Stimulated activated CD8-positive, alpha-beta memory T cell treated with anti-CD3 and anti-CD28 coated beads, Interleukin-4, amount 100 ng/mL, for 48 hours (primary cell): ENCODE data around the gene BTC.
"Not testable (repeated sequence)": the region's sequence is repeated elsewhere in the genome, so short reads cannot be mapped to it uniquely, and the experiment has no call there.

Experiments used
- DNase-seq: peaks from one replicate; pipeline ENCODE4 v3.0.0-alpha.2; 2020

BTC gene

DNA sequence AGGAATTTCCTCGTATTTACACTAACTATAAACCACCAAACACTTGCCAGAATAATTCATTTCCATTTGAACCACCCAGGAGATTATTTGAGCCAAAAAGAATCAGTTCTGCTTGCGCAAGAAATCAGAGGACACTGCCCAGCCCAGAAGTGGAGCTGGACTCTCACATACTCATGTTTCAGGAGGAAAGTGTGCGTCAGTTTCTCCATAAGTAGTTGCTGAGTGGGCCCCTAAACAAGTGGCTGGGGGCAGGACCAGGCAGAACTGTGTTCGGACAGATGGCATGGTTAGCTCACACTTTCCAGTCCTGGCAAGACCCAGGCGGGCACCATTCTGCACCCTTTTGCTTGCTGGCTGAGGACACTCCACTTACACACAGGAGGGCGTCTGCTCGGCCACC lies 38.8 kb downstream of the BTC start:
- DNase-seq: no peak

- DNase-seq: no peak
These were observed 40.1 kb downstream of the BTC start for GRCh38 chr4:74754218-74754617.

DNA sequence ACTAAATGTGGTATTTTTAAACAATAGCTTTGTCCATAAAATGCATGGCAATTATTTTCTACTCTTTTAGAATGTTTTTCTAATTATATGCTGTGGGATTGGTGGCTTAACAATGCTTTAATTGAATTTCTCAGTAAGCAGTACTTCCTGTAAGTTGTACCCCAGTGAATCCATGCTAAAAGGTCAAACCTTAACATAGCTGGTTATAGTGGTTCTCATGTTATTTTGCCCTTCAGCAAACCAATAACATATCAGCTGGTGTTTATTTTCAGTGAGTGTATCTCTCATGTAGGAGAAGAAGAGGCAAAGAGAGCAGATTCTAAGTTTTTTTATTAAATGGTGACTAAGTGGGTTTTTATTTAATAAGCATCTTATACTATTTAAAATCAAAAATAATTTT lies 41.5 kb downstream of the BTC start:
- DNase-seq: no peak

DNA sequence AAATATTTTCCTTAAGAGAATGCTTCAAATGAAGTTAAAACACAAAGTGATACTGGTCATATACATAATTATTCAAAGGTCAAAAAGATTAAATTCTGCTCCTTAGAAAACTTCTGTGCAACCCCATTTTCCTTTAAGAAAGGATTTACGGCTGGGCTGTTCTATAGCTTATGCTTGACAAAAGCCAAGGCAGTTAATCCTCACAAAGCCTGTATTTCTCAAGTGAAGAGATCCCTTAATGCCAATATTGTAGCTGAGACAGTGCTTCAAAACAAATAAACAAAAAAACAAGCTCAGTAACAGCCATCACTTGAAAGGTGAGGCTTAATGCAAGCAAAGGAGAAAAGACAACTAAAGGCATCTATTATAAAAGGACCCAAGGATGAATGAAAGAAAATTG lies 42.5 kb downstream of the BTC start:
- no peak for DNase-seq

- no peak for DNase-seq
These were observed 43.1 kb downstream of the BTC start for GRCh38 chr4:74751247-74751646.

GRCh38 chr4:74742185-74742584 lies 52.1 kb downstream of the BTC start:
- DNase-seq: no peak

- DNase-seq: no peak
These were observed 55.7 kb downstream of the BTC start for GRCh38 chr4:74738464-74739143.

- DNase-seq: no peak
These were observed 59.3 kb downstream of the BTC start for GRCh38 chr4:74734995-74735394.

DNA sequence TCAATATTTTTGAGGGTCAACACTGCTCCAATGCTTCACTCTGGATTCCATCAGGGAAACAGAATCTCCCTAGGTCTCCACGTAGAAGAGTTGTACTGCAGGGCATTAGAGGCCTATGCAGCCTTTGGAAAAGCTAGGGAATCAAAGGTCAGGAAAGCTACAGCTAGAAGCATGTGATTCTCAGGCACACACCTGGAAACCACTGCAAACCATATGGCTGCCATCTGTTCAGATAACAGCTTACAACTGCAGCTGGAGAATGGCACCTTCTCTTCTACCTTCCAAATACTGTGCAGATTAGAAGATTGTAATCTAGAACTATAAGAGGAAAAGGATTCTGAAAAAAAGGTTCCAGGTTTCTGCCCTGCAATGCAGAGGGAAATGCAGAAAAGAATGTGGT lies 60.6 kb downstream of the BTC start:
- no peak for DNase-seq

DNA sequence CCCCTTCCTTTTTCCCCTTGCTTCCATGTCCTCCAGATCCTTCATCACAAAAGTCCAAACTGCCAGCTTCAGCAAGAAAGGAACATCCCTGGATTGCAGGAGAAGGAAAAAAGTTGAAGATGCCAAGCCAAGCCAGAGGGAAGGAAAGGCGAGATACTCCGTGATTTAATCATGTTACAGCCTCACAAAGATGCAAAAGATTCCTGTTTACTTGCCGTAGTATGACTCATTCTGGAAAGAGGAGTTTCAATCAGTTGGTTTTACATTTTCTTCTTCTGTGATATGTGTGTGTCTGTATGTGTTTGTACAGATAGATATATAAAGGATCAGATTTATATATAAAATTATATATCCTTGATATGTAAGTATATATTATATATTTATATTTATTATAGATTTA lies 69.3 kb downstream of the BTC start:
- no peak for DNase-seq

GRCh38 chr4:74716436-74716765 lies 77.9 kb downstream of the BTC start:
- DNase-seq: no peak

GRCh38 chr4:74715706-74716435 lies 78.5 kb downstream of the BTC start:
- no peak for DNase-seq

- no peak for DNase-seq
These were observed 79.7 kb downstream of the BTC start for GRCh38 chr4:74714611-74715130.

DNA sequence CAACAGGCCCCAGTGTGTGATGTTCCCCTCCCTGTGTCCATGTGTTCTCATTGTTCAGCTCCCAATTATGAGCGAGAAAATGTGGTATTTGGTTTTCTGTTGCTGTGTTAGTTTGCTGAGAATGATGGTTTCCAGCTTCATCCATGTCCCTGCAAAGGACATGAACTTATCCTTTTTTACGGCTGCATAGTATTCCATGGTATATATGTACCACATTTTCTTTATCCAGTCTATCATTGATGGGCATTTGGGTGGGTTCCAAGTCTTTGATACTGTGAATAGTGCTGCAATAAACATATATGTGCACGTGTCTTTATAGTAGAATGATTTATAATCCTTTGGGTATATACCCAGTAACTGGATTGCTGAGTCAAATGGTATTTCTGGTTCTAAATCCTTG lies 86.2 kb downstream of the BTC start:
- DNase-seq: not testable (repeated sequence)
